EL (cell line): Measurements from ENCODE around the gene DPYD.

Source experiments
- DNase-seq: peaks from one replicate; pipeline ENCODE4 v3.0.0-alpha.2; 2016

DPYD gene

DNA sequence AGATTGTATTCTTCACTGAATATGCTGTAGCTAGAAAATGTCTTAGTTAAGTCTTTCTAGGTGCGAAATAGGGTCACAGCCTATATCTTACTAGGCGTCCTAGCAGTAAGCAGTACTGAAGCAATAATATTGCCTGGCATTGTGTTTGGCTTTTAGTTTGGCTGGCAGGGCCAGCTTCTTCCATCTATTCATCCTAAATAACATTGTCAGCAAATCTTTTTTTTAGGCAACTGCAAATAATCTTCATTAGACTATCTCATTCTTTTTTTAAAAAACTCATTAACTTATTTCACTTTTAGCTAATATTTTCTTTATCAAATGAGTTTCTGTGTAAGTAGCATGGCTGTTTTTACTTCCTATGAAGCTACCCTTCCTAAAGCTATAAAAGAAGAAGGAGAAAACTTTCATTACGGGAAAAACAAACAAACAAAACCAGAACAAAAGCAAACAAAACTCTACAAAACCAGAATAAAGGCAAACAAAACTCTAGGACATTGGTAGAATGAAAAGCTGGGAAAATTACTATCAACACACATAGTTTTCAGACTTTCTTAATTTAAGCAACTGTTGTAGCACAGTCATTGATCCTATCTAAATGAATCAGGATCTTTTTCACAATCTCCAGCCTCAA is 506.0 kb downstream of the DPYD start:
- DNase-seq, result no peak

DNA sequence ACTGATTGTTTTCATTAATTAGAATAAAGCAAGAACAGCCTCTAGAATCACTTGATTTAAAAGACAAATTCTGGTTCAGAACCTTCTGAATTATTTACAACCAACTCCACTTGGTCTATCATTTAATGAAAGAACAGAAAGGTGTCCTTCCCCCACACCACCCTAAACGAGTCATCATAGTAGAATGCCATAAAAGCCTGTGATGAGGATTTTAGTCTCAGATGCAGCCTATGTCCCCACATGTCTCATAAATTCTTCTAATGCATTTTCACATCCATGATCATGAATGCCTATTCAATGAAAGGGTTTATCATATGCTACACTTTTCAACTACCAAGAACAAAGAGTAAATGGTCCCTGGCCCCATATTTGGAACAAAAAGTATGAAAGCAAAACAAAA is 508.1 kb downstream of the DPYD start:
- DNase-seq, result peak; percentile 50

DNA sequence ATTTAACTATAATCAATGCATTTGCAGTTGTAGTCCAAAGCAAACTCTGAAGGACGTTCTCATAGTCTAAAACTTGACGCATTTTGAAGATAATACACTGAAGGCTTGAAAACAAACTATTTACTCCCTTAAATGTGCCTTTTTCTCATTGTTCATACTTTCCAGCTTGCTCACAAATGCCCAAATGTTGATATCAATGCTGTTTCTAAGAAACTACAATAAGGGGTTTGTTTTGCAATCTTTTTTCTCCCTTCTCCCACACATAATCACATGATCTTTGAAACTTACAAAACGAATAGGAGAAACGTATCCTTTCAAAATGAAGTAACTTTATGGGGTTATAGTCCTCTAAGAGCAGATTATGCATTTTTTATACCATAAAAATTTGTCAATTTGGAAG is 508.7 kb downstream of the DPYD start:
- DNase-seq, result no peak

DNA sequence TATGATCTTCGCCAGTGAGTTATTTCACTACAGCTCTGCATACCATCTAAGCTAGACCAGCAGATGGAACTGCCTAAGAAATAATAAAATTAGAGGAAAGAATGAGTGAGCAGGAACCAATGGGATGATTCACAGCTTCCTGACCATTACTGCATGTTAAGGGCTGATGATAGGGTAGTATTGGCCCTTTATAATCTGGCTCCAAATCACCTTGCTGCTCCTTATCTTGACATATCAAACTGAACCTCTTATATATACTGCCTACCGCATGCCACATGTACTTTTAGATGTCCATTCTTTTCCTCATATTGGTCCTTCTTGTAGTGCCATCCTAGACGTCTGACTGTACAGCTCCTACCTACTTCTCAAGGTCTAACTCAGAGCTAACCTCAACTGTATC is 524.4 kb downstream of the DPYD start:
- peak; percentile 33 for DNase-seq

DNA sequence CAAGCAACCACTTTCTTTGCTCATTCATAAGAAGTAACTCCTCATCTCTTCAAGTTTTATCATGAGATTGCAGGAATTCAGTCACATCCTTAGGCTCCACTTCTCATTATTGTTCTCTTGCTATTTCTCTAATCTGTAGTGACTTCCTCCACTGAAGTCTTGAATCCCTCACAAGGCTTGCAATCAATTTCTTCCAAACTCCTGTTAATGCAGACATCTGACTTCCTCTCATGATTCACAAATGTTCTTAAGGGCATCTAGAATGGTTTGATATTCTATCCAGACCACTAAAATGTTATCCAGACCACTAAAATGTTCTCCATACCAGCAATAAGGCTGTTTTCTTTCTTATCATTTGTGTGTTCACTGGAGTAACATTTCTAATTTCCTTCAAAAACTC is 528.1 kb downstream of the DPYD start:
- no peak for DNase-seq

DNA sequence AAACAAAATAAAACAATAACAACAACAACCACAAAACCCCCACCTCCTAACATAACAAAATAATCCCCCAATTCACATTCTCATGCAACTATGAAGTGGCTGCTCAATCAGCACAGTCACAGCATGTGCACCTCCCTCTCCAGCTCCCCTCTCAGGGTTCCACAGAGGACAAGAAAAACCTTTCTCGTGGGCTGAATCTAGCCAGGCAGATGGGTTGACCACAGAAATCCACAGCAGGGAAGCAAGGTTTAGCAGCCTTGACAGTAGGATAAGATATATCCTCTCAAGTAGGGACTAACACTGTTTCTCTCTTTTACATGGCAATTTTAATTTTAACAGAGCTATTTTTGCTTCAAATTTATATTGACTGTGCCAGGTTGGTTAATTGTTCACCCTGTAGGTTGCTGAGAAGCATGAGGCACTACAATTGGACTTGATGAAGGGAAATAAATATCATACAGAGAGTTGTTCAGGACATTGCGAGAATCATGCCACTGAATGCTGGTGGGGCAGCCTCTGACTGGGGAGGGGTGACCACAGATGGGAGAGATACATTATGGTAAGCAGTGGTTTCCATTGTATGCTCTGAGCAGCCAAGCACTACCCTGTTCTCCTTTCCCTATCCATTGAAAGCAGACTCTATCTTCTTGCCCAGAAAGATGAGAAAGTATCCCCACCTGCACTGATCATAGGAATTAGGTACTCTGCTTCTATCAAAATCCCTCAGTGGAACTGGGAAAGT is 535.1 kb downstream of the DPYD start:
- DNase-seq, result no peak

DNA sequence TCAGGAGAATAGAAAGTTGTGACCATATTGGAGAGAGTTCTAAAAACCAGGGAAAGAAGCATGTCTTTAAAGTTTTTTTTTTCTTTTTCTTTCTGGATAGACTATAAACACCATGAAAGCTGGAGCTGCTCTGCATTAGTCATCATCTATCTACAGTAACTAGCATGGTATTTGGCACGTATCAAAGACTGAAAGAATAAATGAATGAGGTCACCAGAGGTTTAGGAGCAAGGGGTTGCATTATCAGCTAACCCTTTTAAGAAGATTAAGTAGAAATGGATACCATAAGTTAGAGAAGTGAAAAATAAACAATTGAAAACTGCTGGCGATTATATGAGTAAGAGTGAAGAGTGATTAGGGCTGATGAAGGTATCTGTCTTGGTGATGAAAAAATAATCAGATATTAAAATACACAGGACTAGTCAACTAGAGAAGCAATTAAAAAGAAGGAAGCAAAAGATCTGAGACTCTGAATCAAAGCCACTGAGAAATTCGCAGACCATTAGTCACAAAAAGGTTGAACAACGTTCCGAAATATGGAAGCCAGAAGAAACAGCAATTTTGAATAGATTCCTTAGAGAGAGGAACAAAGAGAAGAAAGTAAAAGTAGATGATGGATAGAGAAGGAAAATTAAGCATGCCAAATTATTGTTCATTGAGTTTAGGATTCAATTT is 536.4 kb downstream of the DPYD start:
- DNase-seq, result peak; percentile 86

DNA sequence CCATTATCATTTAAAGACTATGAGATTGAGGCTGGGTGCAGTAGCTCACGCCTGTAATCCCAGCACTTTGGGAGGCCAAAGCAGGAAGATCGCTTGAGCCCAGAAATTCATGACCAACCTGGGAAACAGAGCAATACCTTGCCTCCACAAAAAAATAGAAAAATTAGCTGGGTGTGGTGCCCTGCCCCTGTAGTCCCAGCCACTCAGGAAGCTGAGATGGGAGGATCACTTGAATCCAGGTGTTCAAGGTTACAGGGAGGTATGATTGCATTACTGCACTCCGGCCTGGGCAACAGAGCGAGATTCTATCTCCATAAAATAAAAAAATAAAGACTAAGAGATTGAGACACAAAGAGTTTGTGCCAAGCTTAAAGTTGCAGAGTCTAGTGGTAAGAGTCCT is 537.0 kb downstream of the DPYD start:
- no peak for DNase-seq

DNA sequence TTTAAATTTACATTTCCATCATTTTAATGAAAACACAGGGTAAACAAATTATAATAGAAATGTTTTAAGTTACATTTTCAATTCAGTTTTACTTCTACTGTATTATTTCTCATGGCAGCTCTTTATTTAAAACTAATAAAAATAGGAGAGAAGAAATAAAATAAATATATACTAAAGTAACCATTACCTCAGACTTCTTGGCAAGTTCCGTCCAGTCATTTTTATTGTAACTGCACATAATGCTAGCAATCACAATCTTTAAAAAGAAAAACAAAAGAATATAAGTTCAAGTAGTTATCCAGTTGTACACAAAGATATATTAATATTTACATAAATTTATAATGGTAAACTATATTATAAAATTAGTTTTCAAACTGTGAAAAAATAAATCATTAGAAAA is 538.6 kb downstream of the DPYD start:
- no peak for DNase-seq

DNA sequence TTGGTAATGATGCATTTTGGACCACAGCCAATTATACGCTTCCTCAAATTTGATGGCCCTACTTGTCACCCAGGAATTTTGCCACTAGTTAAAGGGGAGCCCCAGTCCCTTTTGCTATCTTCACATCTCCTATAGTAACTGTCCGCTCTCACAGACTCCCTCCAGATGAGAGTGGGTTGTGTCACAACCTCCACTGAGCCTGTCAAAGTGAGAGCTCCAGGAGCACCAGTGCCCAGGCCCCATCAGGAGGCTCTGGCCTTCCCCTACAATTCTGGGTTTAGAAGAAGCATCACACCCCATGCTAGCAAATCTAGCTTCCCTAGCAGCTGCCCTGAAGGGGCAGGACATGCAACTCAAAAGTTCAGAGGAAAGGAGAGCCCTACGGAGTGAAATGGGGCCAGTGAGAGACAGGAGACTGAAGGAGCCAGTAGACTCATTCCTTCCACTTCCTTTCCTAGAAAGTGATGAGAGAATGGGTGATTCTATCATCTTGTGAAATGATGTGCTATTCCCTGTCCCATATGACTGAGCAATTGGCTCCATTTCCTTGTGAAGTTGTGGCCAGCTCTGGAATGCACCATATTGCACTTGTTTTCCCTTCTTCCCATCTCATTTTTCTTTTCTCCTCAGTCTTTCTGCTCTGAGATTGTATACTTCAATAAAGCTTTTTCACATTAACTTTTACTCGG is 541.3 kb downstream of the DPYD start:
- peak; percentile 73 for DNase-seq

DNA sequence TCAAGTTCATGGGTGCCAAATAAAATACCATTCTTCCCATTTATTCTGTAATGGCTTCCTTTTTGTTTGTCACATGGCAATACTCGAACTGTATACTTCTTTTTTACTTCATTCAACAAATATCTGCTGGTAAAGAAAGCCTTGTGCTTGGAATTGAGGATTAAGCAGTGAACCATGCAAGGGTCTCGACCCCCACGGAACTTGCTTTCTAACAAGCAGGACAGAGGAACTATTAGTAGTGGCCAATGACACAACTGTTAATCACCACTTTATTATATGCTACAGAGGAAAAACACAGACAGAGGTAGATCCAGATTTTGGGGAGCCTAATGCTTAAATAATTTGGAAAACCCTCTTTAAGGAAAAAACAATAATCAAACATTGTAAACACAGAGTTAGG is 542.2 kb downstream of the DPYD start:
- peak; percentile 34 for DNase-seq

DNA sequence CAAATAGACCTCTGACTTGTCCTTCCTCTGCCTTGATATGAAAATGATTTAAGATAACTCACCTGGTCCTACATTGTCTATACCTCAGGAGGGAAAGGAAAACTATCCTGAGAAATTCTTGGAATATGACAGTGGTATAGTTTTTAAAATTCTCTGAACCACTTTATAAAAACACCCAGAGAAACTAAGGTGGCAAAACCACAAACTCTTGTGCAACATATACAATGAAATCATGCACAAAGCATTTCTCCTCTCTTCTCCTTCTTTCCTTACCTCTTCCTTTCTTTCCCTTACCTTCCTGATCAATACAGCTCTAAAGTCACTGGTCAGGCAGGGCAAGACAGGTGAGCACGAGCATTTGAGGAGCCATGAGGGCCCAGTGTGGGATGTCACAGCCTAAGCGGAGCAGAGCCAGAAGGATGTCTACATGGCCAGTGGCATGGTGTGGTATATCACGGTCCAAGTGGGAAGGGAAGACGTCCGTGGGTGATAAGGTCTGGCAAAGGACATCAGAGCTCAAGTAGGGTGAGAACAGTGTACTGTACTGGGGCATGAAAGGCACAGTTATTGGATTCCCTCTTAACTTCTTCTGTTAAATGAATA is 543.3 kb downstream of the DPYD start:
- DNase-seq, result peak; percentile 24

DNA sequence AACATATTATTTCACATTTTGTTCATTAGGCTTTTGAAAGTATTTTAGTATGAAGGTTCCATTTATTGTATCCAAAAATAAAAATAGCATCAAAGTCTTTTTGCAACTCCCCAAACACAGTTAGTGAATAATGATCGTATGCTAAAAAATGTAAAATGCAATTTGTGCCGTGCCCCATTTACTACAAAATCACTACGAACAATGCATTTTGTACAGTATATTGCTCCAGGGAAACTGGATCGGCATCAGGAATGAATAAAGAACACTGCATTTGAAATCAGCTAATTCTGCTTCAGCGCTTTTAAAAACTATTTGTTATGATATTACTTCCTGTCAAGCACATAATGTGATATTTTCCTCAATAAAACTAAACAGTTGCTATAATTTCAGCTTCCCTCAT is 547.8 kb downstream of the DPYD start:
- DNase-seq, result no peak

DNA sequence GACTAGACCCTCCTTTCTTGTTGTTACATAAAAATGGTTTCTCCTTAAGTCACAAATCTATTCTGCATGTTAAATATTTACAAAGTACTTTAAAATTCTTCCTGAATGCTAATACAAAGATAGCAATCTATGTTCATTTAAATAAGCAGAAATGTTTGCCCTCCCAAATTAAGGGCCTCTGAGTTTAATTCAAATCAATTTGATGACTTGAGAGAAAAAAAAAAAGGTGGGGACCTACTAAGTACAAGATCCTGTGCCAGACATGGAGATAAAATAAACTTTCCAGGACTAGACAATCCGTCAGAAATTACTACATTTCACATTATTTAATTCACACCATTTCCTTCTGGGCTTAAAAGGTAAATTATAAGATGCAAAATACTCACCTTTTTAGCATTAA is 548.3 kb downstream of the DPYD start:
- DNase-seq, result no peak

DNA sequence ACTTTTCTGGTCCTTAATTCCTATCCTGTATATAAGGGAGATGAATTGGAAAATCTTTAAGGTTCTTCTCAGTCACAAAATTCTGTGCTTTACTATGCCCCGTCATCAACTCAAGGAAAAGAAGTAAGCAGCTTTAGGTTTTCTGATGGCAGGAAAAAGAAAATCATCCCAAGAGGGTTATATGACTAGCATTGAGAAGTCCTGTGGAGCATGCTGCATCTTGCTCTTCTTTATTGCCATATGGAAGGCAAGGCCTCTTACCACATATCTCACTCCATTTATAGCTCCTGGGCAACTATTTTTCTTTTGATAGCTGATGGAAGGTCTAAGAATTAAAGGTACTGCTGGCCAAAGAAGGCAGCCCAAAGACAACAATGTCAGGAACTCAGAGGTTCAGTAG is 552.5 kb downstream of the DPYD start:
- DNase-seq, result no peak

DNA sequence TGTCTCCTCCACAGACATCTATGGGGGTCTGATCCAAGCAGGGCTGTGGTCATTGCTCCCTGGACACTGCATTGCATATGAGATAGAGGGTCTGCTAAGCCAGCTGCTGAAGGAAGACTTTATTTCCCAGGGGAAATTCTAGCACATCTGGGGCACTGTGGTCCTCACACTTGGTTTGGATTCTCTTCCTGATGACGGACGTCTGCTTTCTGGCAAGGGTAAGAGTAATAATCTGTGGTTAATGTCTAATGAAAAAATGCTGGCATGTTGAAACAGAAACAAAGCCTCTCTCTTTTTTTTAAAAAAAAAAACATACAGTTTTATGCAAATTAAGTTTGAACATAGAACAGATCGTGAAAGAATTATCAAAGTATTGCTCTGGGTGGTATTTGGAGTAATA is 553.9 kb downstream of the DPYD start:
- no peak for DNase-seq

DNA sequence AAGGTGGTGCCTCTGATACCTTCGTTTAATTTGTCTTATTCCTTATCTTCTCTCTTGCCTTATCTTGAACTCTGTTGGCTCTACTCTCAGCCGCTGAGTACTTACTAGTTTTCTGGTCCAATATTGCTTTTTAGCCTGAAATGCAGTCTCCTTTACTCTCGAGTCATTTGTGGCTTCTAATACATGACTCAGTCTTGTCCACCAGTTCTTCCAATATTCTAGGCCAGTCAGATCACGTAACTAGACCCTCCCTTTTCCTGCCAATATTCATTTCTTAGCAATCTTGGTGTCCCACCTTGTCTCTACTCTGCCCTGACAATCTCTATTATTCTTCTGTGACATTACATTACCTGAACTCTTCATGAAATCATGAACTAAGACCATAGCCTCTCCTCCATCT is 555.8 kb downstream of the DPYD start:
- no peak for DNase-seq

DNA sequence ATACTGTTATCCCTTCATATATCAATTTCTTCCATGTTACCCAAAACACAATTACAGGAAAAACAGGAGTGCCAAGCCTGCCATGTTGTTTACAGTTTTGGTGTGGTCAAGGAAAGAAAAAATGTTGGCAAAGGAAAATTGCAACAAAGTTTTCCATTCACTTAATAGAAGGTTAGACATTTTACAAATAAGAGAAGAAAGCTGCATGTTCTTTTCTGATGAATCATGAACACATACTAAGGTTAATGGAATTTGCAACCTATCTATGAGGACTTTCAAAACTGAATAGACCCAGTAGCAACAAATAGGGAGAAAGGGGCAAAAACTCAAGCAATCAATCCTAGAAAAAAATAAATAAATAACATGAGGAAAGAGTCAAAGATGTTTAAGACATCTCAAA is 556.7 kb downstream of the DPYD start:
- peak; percentile 66 for DNase-seq

DNA sequence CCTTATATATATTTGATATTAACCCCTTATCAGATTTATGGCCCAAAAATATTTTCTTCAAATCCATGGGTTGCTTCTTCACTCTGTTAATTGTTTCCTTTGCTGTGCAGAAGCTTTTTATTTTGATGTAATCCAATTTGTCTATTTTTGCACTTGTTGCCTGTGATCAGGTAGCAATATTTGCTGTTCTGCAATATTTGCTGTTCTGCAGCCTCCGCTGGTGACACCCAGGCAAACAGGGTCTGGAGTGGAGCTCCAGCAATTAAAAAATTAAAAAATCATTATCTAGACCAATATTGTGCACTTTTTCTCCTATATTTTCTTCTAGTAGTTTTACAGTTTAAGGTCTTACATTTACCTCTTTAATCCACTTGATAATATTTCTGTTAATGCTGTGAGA is 564.5 kb downstream of the DPYD start:
- no peak for DNase-seq

DNA sequence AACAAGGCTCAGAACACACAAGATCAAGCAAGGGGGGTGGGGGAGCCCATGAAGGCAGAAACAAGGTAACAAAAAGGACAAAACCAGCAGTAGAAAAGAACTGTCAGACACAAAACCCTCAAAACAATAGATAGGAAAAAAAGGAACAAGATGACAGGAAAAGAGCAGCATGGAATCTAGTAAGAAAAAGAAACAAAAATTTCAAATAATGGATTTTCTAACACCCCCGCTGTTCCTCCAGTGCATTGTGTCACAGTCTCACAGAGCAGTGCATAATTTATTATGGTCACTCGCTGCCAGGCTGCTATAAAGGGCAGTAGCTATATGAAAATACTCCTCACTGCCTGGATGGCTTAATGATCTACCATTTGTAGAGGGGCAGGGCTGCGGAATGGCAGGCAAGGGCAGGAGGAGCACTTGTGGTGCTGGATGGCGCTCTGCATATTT is 567.9 kb downstream of the DPYD start:
- no peak for DNase-seq

DNA sequence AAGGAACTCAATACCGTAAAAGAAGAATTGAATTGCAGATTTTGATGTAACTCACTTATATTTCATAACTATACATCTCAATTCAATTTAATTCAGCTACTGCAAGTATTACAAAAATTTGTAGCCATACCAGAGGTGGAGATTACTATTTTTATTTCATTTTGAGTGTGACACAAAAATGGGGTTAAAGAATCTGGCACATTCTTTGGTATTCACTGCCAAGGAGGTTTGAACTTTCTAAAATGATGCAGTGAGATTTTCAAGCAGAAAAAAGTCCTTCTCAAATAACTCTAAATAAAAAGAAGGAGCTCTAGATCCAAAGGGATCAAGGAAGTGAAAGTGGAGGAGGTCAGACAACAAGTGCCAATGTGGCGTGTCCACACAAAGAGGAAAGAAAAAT is 569.0 kb downstream of the DPYD start:
- no peak for DNase-seq

DNA sequence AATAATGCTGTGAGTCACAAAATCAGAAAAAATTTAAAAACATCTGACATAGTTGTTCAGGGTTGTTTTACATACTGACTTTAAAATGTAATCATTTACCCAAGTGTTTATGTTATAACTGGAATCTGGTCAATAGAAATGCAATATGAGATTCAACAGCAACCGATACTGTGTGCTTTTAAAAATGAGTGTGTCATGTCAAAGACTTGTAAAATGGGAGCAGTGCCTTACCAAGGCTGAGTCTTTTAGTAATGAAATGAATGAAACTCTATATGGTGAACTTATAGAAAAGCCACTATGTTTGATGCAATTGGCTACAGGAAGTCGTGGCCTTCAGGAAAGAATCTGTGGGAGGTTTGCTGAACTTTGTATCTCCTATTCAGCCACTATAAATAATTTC is 570.2 kb downstream of the DPYD start:
- DNase-seq, result peak; percentile 49

DNA sequence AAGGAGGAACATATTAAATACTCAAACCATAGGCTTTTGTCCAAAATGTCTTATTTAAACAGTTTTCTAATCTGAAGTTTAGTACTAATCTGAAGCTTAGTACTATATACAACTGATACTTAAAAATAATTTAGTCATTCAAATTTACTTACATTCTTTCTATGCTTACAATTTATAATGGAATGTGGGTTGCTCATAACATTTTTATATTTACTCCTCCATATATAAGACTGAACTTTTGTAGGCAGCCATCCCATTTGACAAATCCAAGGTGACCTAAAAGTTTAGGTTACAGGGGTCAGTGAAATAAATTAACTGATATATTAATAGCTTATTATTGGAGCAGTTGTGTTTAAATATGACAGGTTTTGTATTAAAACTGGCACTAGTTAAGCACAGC is 570.6 kb downstream of the DPYD start:
- DNase-seq, result peak; percentile 35
